Right lobe of liver (tissue), 4 donors: ENCODE data around the gene JAK3.

Source experiments
- CTCF ChIP-seq, 4 donors: fragments of 200-600 bp in 3 of 4; fragments of 450-650 bp in 1 of 4; IDR thresholded peaks; one replicate each; pipeline versions ENCODE4 v1.5.1 to v1.8.0; 2016 to 2022; ENCODE audit warnings: antibody characterized with exemption in 4 of 4, mild to moderate bottlenecking in 2 of 4
- POLR2A ChIP-seq: fragments of 450-650 bp; IDR thresholded peaks from one replicate; pipeline ENCODE4 v1.6.1; 2017; ENCODE audit warnings: antibody characterized with exemption, mild to moderate bottlenecking
- donor health status: DM: no; HTN: no; CAD: no.
- donor health status: DM: no; HTN: no; CAD: no.
- donor health status: DM: no; HTN: yes; CAD: no.

DNA sequence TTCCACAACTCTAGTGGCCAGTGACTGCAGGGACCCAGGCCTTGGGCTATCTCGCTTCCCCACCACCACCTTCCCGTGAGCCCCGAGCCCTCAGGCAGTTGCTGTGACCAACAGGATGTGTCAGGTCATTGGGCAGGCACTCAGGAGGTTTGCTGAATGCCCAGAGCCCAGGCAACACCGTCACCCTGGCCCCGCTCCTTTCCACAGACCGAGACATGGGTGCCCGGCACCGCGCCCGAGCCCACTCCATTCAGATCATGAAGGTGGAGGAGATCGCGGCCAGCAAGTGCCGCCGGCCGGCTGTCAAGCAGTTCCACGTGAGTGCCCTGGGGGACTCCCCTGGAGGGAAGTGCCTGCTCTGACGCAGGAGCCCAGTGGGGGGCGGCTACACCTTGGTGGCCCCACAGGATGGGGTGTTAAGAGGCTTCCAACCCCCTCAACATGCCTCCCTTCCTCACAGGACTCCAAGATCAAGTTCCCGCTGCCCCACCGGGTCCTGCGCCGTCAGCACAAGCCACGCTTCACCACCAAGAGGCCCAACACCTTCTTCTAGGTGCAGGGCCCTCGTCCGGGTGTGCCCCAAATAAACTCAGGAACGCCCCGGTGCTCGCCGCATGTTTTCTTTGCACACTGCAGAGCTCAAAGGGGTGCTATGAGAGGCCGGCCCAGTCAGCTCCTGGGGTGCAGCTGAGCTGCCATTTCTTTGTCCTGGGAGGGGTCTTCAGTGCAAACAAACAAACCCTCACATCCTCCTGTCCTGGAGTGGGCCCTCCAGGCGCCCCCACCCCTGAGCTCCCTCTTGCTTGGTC is 15.1 kb upstream of the JAK3 start:
- TF ChIP-seq CTCF (IDR thresholded peaks at IDR 0.05) (no peak), POLR2A (no peak)
